ENCODE measurements around the gene FOXN3.

GRCh38 chr14:89402363-89402762 lies 14.7 kb downstream of the FOXN3 start:
- TF ChIP-seq POLR2A (IDR thresholded peaks at IDR 0.05; ENCODE audit: low read depth, low read length) = no peak
- TF ChIP-seq TBL1XR1 (IDR thresholded peaks at IDR 0.05; ENCODE audit: low read depth, low read length) = no peak
- no peak for TF ChIP-seq GABPA (IDR thresholded peaks at IDR 0.05; ENCODE audit: low read depth)
- no peak for TF ChIP-seq EP300 (IDR thresholded peaks at IDR 0.05; ENCODE audit: borderline replicate concordance in 1 of 2, control insufficient read depth in 1 of 2, low read depth in 2 of 2, low read length in 2 of 2)
